GM12878 (cell line): ENCODE results near the gene TXNDC8. TPM values are rescaled to one million over a fixed set of nuclear protein-coding genes. Genes with fewer than 3 reads are reported as not detected.

Experiments
- ATAC-seq: fragments of 200-7000 bp; cut with Tn5 transposase; 3 replicates; pipeline ENCODE4 v1.9.1; 2020; ENCODE audit warnings: mild to moderate bottlenecking, moderate library complexity
- BruUV-seq: library from RNA; stranded (reverse); fragments of 400-500 nt; replicated peaks from 2 replicates; lab custom pipeline; 2021; lab: Mats Ljungman, UMichigan
- CTCF ChIA-PET: fragments of 300-600 bp; sonication (Branson Sonifier 250); formaldehyde crosslinking; extraction: SDS; loops from one replicate; lab custom pipeline; 2021; ENCODE audit warnings: inconsistent platforms; lab: Yijun Ruan, JAX
- POLR2A ChIA-PET: fragments of 350-600 bp; formaldehyde crosslinking; extraction: SDS; loops from one replicate; lab custom pipeline; 2021; ENCODE audit warnings: inconsistent platforms; lab: Charles Lee
- RAD21 ChIA-PET: fragments of 300-600 bp; sonication (Branson Sonifier 250); formaldehyde crosslinking; loops from one replicate; lab custom pipeline; 2023; ENCODE audit warnings: antibody characterized with exemption; ENCODE audit not compliant: unreplicated experiment; lab: Charles Lee
- SMC1A ChIA-PET: fragments of 300-600 bp; sonication (Branson Sonifier 250); formaldehyde crosslinking; loops from one replicate; lab custom pipeline; 2023; ENCODE audit not compliant: unreplicated experiment, uncharacterized antibody; lab: Charles Lee
- DNase-seq: peaks from one replicate; pipeline ENCODE4 v3.0.0-alpha.2; 2011; ENCODE audit warnings: low read depth, low spot score
- FAIRE-seq: peaks from 3 replicates; lab custom pipeline; 2011; peaks lifted over from hg19 to GRCh38; lab: Jason Lieb, UNC
- H2AFZ ChIP-seq: 2 replicates; pipeline ENCODE4 v1.6.0; 2011; ENCODE audit warnings: low read depth, low read length, control low read depth; ENCODE audit not compliant: control insufficient read depth
- H3K27ac ChIP-seq: 2 replicates; pipeline ENCODE4 v1.5.1; 2011; ENCODE audit warnings: control low read depth; ENCODE audit not compliant: control insufficient read depth, insufficient read depth
- H3K27me3 ChIP-seq, 2 experiments: replicated peaks in 1 of 2; 2 replicates each; pipeline versions ENCODE4 v1.6.0 to v1.6.1; 2011; ENCODE audit warnings: low read length in 1 of 2; ENCODE audit not compliant: control insufficient read depth in 2 of 2, insufficient read depth in 2 of 2
- H3K36me3 ChIP-seq, 2 experiments: 2 replicates each; pipeline ENCODE4 v1.5.1; 2011; ENCODE audit warnings: low read length in 1 of 2; ENCODE audit not compliant: control insufficient read depth in 2 of 2, insufficient read depth in 2 of 2
- H3K4me1 ChIP-seq: 2 replicates; pipeline ENCODE4 v1.6.1; 2011; ENCODE audit warnings: mild to moderate bottlenecking, low read length, moderate library complexity, mixed read lengths; ENCODE audit not compliant: control insufficient read depth, insufficient read depth
- H3K4me2 ChIP-seq: 2 replicates; pipeline ENCODE4 v1.6.0; 2011; ENCODE audit warnings: control low read depth; ENCODE audit not compliant: control insufficient read depth, insufficient read depth
- H3K4me3 ChIP-seq: fragments of 200-600 bp; sonication (generic); 2 replicates; pipeline ENCODE4 v1.5.1; 2016
- H3K79me2 ChIP-seq: 2 replicates; pipeline ENCODE4 v1.6.0; 2011; ENCODE audit warnings: low read length; ENCODE audit not compliant: control insufficient read depth, insufficient read depth
- H3K9ac ChIP-seq: 2 replicates; pipeline ENCODE4 v1.8.0; 2011; ENCODE audit warnings: low read length, control low read depth, mixed read lengths; ENCODE audit not compliant: control insufficient read depth, insufficient read depth
- H3K9me3 ChIP-seq: replicated peaks from 3 replicates; pipeline ENCODE4 v1.5.1; 2011; ENCODE audit warnings: mild to moderate bottlenecking, low read length; ENCODE audit not compliant: control insufficient read depth, insufficient read depth
- H4K20me1 ChIP-seq: 2 replicates; pipeline ENCODE4 v1.6.0; 2011; ENCODE audit not compliant: control insufficient read depth, insufficient read depth
- FOXM1 ChIP-seq: IDR thresholded peaks from 2 replicates; pipeline ENCODE4 v1.6.1; 2012; ENCODE audit warnings: low read depth, mild to moderate bottlenecking, inconsistent platforms, low read length, moderate library complexity
- HDAC6 ChIP-seq: fragments of 200-600 bp; sonication (generic); IDR thresholded peaks from one replicate; pipeline ENCODE4 v1.8.0; 2017; ENCODE audit warnings: antibody characterized with exemption; ENCODE audit not compliant: unreplicated experiment
- JUND ChIP-seq: IDR thresholded peaks from 2 replicates; pipeline ENCODE4 v1.6.1; 2012; ENCODE audit warnings: low read depth, mild to moderate bottlenecking, low read length, improper control_type of control experiment, moderate library complexity
- KDM1A ChIP-seq: fragments of 200-600 bp; sonication (generic); IDR thresholded peaks from 2 replicates; pipeline ENCODE4 v1.6.1; 2016; ENCODE audit warnings: borderline replicate concordance
- PAX8 ChIP-seq: fragments of 450-650 bp; IDR thresholded peaks from 2 replicates; pipeline ENCODE4 v1.6.1; 2017; ENCODE audit warnings: mild to moderate bottlenecking, moderate library complexity
- PML ChIP-seq: IDR thresholded peaks from 2 replicates; pipeline ENCODE4 v1.6.1; 2012; ENCODE audit warnings: low read length, inconsistent platforms
- SMAD1 ChIP-seq: fragments of 450-650 bp; IDR thresholded peaks from 2 replicates; pipeline ENCODE4 v1.6.1; 2018; ENCODE audit warnings: mild to moderate bottlenecking, low read depth; ENCODE audit not compliant: partially characterized antibody
- SMAD5 ChIP-seq: IDR thresholded peaks from 2 replicates; pipeline ENCODE4 v1.6.1; 2016; ENCODE audit warnings: antibody characterized with exemption, low read depth
- SREBF2 ChIP-seq: IDR thresholded peaks from 2 replicates; pipeline ENCODE4 v1.6.1; 2012; ENCODE audit warnings: mild to moderate bottlenecking, low read length
- STAT1 ChIP-seq: fragments of 450-650 bp; conservative IDR thresholded peaks from 2 replicates; pipeline ENCODE4 v1.6.1; 2014; ENCODE audit warnings: antibody characterized with exemption, mild to moderate bottlenecking
- SUPT20H ChIP-seq: IDR thresholded peaks from 2 replicates; pipeline ENCODE4 v1.6.1; 2011; ENCODE audit warnings: low read depth, mild to moderate bottlenecking, low read length, moderate library complexity, borderline replicate concordance; ENCODE audit not compliant: control insufficient read depth
- SUZ12 ChIP-seq: fragments of 200-600 bp; sonication (generic); IDR thresholded peaks from one replicate; pipeline ENCODE4 v1.6.1; 2018; ENCODE audit warnings: antibody characterized with exemption, mild to moderate bottlenecking; ENCODE audit not compliant: unreplicated experiment
- TBL1XR1 ChIP-seq: IDR thresholded peaks from 2 replicates; pipeline ENCODE4 v1.6.1; 2012; ENCODE audit warnings: low read depth, low read length, improper control_type of control experiment
- ZBED1 ChIP-seq: IDR thresholded peaks from 2 replicates; pipeline ENCODE4 v1.6.1; 2016; ENCODE audit warnings: borderline replicate concordance
- WGBS: methylation state at CpG from one replicate; pipeline ENCODE4 v1.1.6; 2016; ENCODE audit warnings: low lambda C conversion rate; ENCODE audit not compliant: insufficient replicate concordance, insufficient coverage; ENCODE audit errors: missing lambda C conversion rate; 5-methylcytosine and 5-hydroxymethylcytosine counted together
- in situ Hi-C: fragments of 300-500 bp; cut with MboI; formaldehyde crosslinking; loops from 9 replicates; pipeline ENCODE4 v1.14.3; 2018; ENCODE audit warnings: mixed read lengths
- intact Hi-C: fragments of 100-400 bp; cut with micrococcal nuclease; formaldehyde crosslinking; loops from one replicate; pipeline ENCODE4 v1.14.2; 2022; ENCODE audit not compliant: unreplicated experiment
- polyA plus RNA-seq, 11 experiments: library from polyadenylated mRNA; depleted of rRNA in 4 of 11; unstranded in 6 of 11; stranded (reverse) in 5 of 11; fragments of >200 nt; fragmentation: Nextera tagmentation in 4 of 11; fragmentation: Illumina TruSeq in 1 of 11; extraction: Ambion mirVana in 4 of 11; extraction: Trizol in 1 of 11; gene quantifications; 1 replicate in 1 of 11; 2 replicates in 10 of 11; pipeline versions ENCODE4 v1.2.1 to v1.2.3, GENCODE V29; 2011 to 2016; ENCODE audit warnings: inconsistent platforms in 2 of 11, missing spikeins in 2 of 11, low read depth in 1 of 11
- total RNA-seq, 4 experiments: library from RNA; depleted of rRNA in 3 of 4; stranded (reverse); fragments of >200 nt in 3 of 4; fragmentation: Illumina TruSeq in 1 of 4; extraction: Trizol in 1 of 4; gene quantifications; 2 replicates each; pipeline versions ENCODE4 v1.2.1 to v1.2.3, GENCODE V29; 2013 to 2021
- TF ChIP-seq, protein P1 (sequence below): IDR thresholded peaks from 2 replicates; pipeline ENCODE4 v1.6.1; 2011; ENCODE audit warnings: borderline replicate concordance, low read depth, mild to moderate bottlenecking, moderate library complexity, mixed read lengths, low read length; ENCODE audit not compliant: insufficient read depth; ENCODE audit errors: extremely low read length
- TF ChIP-seq, protein P2 (sequence below), 3 experiments: IDR thresholded peaks in 2 of 3; conservative IDR thresholded peaks in 1 of 3; 2 replicates each; pipeline ENCODE4 v1.5.1; 2011; ENCODE audit warnings: low read depth in 3 of 3, low read length in 3 of 3, mild to moderate bottlenecking in 3 of 3, control low read depth in 2 of 3, moderate library complexity in 2 of 3, inconsistent platforms in 1 of 3, mixed read lengths in 1 of 3; ENCODE audit not compliant: control insufficient read depth in 2 of 3, insufficient read depth in 1 of 3; ENCODE audit errors: extremely low read depth in 1 of 3
- TF ChIP-seq, protein P3 (sequence below): fragments of 450-650 bp; IDR thresholded peaks from 2 replicates; pipeline ENCODE4 v1.6.1; 2014; ENCODE audit warnings: mild to moderate bottlenecking
- TF ChIP-seq, protein P4 (sequence below): fragments of 450-650 bp; IDR thresholded peaks from 2 replicates; pipeline ENCODE4 v1.6.1; 2018; ENCODE audit warnings: borderline replicate concordance, mild to moderate bottlenecking; ENCODE audit not compliant: partially characterized antibody

The TXNDC8 gene
- total and polyA plus RNA-seq, 10 of the 15 experiments (the other 5 are each of a cell fraction or from before 2014, with no cell fraction given): not detected

DNA sequence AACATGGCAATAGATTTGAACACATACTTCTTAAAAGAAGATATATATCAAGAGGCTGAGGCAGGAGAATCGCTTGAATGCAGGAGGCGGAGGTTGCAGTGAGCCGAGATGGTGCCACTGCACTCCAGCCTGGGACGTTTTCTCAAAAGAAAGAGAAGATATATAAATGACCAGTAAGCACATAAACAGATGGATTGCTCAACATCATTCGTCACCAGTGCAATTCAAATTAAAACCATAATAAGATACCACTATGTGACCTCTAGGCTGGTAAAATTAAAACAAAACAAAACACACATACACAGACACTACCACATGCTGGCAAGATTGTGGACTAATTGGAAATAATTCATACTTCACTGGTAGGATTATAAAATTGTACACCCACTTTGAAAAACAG, 76.0 kb downstream of the TXNDC8 start:
- no peak for DNase-seq
- in situ Hi-C loops (no loop called here), intact Hi-C loops (no loop called here)
- RAD21 ChIA-PET: no interaction called here
- no peaks in the 10 kb centered on the region for H4K20me1 ChIP-seq
- BruUV-seq: no TSS peak
- no peak for FAIRE-seq
- WGBS: 77% methylated on average over 5 of the region's 5 CpGs
- no peak overlapping the region for H2AFZ ChIP-seq
- no peak overlapping the region for H3K9ac ChIP-seq
- no peak for ATAC-seq
- H3K4me3 ChIP-seq: no peak overlapping the region
- no peak overlapping the region for H3K4me2 ChIP-seq
- H3K4me1 ChIP-seq: peaks cover 21% of the 10 kb centered on the region
- CTCF ChIA-PET: no interaction called here
- H3K36me3 ChIP-seq: no peaks in the 10 kb centered on the region
- no peaks in the 10 kb centered on the region for H3K9me3 ChIP-seq
- POLR2A ChIA-PET: no interaction called here
- SMC1A ChIA-PET: no interaction called here
- H3K79me2 ChIP-seq: peaks cover 11% of the 10 kb centered on the region
- no peaks in the 10 kb centered on the region for H3K27me3 ChIP-seq
- no peak overlapping the region for H3K27ac ChIP-seq
- TF ChIP-seq PML: no peak
- TF ChIP-seq TBL1XR1: no peak
- no peak for TF ChIP-seq KDM1A
- TF ChIP-seq ZBED1: no peak
- no peak for TF ChIP-seq JUND
- no peak for TF ChIP-seq FOXM1
- TF ChIP-seq SUZ12: no peak
- TF ChIP-seq SMAD5: no peak
- TF ChIP-seq, protein P1, sequence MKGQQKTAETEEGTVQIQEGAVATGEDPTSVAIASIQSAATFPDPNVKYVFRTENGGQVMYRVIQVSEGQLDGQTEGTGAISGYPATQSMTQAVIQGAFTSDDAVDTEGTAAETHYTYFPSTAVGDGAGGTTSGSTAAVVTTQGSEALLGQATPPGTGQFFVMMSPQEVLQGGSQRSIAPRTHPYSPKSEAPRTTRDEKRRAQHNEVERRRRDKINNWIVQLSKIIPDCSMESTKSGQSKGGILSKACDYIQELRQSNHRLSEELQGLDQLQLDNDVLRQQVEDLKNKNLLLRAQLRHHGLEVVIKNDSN: no peak
- no peak for TF ChIP-seq STAT1
- TF ChIP-seq, protein P2, sequence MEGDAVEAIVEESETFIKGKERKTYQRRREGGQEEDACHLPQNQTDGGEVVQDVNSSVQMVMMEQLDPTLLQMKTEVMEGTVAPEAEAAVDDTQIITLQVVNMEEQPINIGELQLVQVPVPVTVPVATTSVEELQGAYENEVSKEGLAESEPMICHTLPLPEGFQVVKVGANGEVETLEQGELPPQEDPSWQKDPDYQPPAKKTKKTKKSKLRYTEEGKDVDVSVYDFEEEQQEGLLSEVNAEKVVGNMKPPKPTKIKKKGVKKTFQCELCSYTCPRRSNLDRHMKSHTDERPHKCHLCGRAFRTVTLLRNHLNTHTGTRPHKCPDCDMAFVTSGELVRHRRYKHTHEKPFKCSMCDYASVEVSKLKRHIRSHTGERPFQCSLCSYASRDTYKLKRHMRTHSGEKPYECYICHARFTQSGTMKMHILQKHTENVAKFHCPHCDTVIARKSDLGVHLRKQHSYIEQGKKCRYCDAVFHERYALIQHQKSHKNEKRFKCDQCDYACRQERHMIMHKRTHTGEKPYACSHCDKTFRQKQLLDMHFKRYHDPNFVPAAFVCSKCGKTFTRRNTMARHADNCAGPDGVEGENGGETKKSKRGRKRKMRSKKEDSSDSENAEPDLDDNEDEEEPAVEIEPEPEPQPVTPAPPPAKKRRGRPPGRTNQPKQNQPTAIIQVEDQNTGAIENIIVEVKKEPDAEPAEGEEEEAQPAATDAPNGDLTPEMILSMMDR (IDR thresholded peaks at IDR 0.05 in 2 of 3, conservative IDR thresholded peaks at IDR 0.05 in 1 of 3; ENCODE audit: control insufficient read depth in 2 of 3, extremely low read depth in 1 of 3, insufficient read depth in 1 of 3, low read depth in 3 of 3, low read length in 3 of 3): no peak
- no peak for TF ChIP-seq SREBF2
- TF ChIP-seq SMAD1: no peak
- no peak for TF ChIP-seq HDAC6
- TF ChIP-seq, protein P3, sequence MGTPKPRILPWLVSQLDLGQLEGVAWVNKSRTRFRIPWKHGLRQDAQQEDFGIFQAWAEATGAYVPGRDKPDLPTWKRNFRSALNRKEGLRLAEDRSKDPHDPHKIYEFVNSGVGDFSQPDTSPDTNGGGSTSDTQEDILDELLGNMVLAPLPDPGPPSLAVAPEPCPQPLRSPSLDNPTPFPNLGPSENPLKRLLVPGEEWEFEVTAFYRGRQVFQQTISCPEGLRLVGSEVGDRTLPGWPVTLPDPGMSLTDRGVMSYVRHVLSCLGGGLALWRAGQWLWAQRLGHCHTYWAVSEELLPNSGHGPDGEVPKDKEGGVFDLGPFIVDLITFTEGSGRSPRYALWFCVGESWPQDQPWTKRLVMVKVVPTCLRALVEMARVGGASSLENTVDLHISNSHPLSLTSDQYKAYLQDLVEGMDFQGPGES: no peak
- TF ChIP-seq SUPT20H: no peak
- no peak for TF ChIP-seq PAX8
- TF ChIP-seq, protein P4, sequence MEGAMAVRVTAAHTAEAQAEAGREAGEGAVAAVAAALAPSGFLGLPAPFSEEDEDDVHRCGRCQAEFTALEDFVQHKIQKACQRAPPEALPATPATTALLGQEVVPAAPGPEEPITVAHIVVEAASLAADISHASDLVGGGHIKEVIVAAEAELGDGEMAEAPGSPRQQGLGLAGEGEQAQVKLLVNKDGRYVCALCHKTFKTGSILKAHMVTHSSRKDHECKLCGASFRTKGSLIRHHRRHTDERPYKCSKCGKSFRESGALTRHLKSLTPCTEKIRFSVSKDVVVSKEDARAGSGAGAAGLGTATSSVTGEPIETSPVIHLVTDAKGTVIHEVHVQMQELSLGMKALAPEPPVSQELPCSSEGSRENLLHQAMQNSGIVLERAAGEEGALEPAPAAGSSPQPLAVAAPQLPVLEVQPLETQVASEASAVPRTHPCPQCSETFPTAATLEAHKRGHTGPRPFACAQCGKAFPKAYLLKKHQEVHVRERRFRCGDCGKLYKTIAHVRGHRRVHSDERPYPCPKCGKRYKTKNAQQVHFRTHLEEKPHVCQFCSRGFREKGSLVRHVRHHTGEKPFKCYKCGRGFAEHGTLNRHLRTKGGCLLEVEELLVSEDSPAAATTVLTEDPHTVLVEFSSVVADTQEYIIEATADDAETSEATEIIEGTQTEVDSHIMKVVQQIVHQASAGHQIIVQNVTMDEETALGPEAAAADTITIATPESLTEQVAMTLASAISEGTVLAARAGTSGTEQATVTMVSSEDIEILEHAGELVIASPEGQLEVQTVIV: no peak
